Thyroid gland (tissue), 4 donors: ENCODE measurements around the gene ABCD1.

Experiments
- CTCF ChIP-seq, 6 experiments: fragments of 200-600 bp in 3 of 6; fragments of 450-650 bp in 3 of 6; sonication (generic) in 3 of 6; IDR thresholded peaks; one replicate each; pipeline ENCODE4 v1.5.1; 2016 to 2019; ENCODE audit warnings: antibody characterized with exemption in 6 of 6, mild to moderate bottlenecking in 2 of 6, inconsistent platforms in 1 of 6, moderate library complexity in 1 of 6
- POLR2A ChIP-seq, 2 donors: fragments of 450-650 bp; IDR thresholded peaks; one replicate each; pipeline ENCODE4 v1.6.1; 2017; ENCODE audit warnings: antibody characterized with exemption in 2 of 2, mild to moderate bottlenecking in 2 of 2, moderate library complexity in 1 of 2

DNA sequence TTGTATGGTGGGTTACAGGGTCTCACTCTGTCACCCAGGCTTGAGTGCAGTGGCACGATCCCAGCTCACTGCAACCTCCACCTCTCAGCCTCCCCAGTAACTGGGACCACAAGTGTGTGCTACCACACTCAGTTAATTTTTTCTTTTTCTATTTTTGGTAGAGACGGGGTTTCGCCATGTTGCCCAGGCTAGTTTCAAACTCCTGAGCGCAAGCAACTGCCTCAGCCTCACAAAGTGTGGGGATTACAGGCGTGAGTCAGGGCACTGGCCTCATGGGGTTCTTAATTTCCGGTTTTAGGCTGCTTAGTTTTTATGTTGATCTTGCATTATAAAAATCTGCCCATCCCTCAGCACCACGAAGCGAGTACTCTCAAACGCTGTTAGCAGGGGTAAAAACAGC is 7.2 kb upstream of the ABCD1 start:
- no peak for TF ChIP-seq CTCF (IDR thresholded peaks at IDR 0.05)
- no peak for TF ChIP-seq POLR2A (IDR thresholded peaks at IDR 0.05)
